Fibroblast of mammary gland (primary cell): ENCODE measurements around the gene ABCA12.

ENCODE experiments used
- DNase-seq: peaks from one replicate; pipeline ENCODE4 v3.0.0-alpha.2; 2010; ENCODE audit warnings: low read depth
- H3K4me3 ChIP-seq: 2 replicates; pipeline ENCODE4 v1.5.1; 2011; ENCODE audit warnings: low read depth, mild to moderate bottlenecking, low read length, moderate library complexity; ENCODE audit not compliant: control insufficient read depth
- TF ChIP-seq, protein P1 (sequence below): conservative IDR thresholded peaks from 2 replicates; pipeline ENCODE4 v1.5.1; 2011; ENCODE audit warnings: low read depth, low read length, inconsistent platforms; ENCODE audit not compliant: control insufficient read depth, insufficient read depth

The ABCA12 gene

GRCh38 chr2:215161301-215161829 is 22.9 kb upstream of the ABCA12 start:
- H3K4me3 ChIP-seq = no peak overlapping the region
- TF ChIP-seq, protein P1, sequence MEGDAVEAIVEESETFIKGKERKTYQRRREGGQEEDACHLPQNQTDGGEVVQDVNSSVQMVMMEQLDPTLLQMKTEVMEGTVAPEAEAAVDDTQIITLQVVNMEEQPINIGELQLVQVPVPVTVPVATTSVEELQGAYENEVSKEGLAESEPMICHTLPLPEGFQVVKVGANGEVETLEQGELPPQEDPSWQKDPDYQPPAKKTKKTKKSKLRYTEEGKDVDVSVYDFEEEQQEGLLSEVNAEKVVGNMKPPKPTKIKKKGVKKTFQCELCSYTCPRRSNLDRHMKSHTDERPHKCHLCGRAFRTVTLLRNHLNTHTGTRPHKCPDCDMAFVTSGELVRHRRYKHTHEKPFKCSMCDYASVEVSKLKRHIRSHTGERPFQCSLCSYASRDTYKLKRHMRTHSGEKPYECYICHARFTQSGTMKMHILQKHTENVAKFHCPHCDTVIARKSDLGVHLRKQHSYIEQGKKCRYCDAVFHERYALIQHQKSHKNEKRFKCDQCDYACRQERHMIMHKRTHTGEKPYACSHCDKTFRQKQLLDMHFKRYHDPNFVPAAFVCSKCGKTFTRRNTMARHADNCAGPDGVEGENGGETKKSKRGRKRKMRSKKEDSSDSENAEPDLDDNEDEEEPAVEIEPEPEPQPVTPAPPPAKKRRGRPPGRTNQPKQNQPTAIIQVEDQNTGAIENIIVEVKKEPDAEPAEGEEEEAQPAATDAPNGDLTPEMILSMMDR = no peak
- no peak for DNase-seq

DNA sequence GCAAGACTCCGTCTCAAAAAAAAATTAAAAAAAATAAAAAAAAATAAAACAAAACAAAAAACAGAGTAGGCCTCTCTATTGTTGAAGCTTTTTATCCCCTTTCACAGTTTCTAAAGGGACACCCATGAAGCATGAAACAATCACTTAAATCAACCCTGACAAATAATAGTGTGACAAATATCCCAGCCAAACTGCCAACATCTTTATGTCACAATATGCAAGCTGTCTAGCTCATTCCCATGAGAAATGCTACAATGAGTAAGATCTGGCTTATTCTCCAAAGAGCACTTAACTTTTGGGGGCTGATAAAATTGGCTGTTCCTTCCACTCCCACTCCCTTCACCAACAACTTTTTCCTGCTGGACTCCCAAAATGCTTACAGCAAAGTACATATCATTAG is 21.7 kb upstream of the ABCA12 start:
- TF ChIP-seq, protein P1 = no peak
- H3K4me3 ChIP-seq = no peak overlapping the region
- DNase-seq = no peak

GRCh38 chr2:215156453-215156852 is 18.0 kb upstream of the ABCA12 start:
- no peak for DNase-seq
- no peak overlapping the region for H3K4me3 ChIP-seq
- TF ChIP-seq, protein P1 = no peak

- TF ChIP-seq, protein P1 = no peak
- no peak overlapping the region for H3K4me3 ChIP-seq
- DNase-seq = no peak
These were observed 11.5 kb upstream of the ABCA12 start for GRCh38 chr2:215149894-215150293.

DNA sequence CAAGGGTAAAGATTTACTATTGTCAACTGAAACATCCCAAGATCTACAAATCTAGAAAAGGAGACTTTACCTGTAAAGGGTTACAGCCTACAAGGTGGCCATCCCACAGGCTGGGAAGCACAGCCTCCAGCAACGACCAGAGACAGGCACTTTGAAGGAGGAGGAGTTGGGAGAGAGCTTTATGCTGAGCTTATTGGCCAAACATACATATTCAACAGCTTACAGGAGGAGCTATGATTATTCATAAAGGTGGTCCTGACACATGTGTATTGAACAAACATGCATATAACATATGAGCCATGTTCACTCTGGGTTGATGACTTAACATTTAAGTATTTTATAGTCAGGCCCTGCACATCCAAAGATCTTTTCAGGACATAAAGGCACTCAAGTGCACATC is 11.1 kb upstream of the ABCA12 start:
- DNase-seq = no peak
- TF ChIP-seq, protein P1 = no peak
- no peak overlapping the region for H3K4me3 ChIP-seq

GRCh38 chr2:215149060-215149459 is 10.6 kb upstream of the ABCA12 start:
- TF ChIP-seq, protein P1 = no peak
- no peak for DNase-seq
- H3K4me3 ChIP-seq = no peak overlapping the region

GRCh38 chr2:215145611-215146010 is 7.2 kb upstream of the ABCA12 start:
- TF ChIP-seq, protein P1 = no peak
- no peak overlapping the region for H3K4me3 ChIP-seq
- DNase-seq = peak; percentile 12
